Psoas muscle (tissue), 8 donors: ENCODE data around the gene MPV17L2. TPM values are rescaled to one million over a fixed set of nuclear protein-coding genes. Genes with fewer than 3 reads are reported as not detected.

Experiments
- ATAC-seq, 4 donors: fragments of 200-7000 bp; cut with Tn5 transposase; one replicate each; pipeline ENCODE4 v1.9.1; 2020; ENCODE audit warnings: moderate library complexity in 3 of 4, mild to moderate bottlenecking in 2 of 4
- DNase-seq, 2 donors: peaks; one replicate each; pipeline ENCODE4 v3.0.0-alpha.2; 2020
- H3K27ac ChIP-seq: fragments of 200-600 bp; one replicate; pipeline ENCODE4 v1.8.0; 2022
- H3K27me3 ChIP-seq, 3 donors: fragments of 200-600 bp in 1 of 3; one replicate each; pipeline versions ENCODE4 v1.6.1 to v1.8.0; 2013 to 2022; ENCODE audit warnings: low read length in 2 of 3, mild to moderate bottlenecking in 2 of 3, moderate library complexity in 1 of 3; ENCODE audit not compliant: insufficient read depth in 3 of 3
- H3K36me3 ChIP-seq, 2 donors: fragments of 200-600 bp in 1 of 2; one replicate each; pipeline versions ENCODE4 v1.6.1 to v1.8.0; 2013 to 2022; ENCODE audit warnings: low read depth in 1 of 2, mild to moderate bottlenecking in 1 of 2, moderate library complexity in 1 of 2; ENCODE audit not compliant: insufficient read depth in 1 of 2
- H3K4me1 ChIP-seq: fragments of 200-600 bp; one replicate; pipeline ENCODE4 v1.8.0; 2022
- H3K4me3 ChIP-seq: fragments of 200-600 bp; one replicate; pipeline ENCODE4 v1.8.0; 2022; ENCODE audit warnings: mild to moderate bottlenecking
- H3K9me3 ChIP-seq: fragments of 200-600 bp; one replicate; pipeline ENCODE4 v1.8.0; 2022
- CTCF ChIP-seq: fragments of 200-600 bp; IDR thresholded peaks from one replicate; pipeline ENCODE4 v1.8.0; 2022; ENCODE audit warnings: antibody characterized with exemption
- WGBS, 3 donors: extraction: QIAGEN DNeasy Blood & Tissue Kit; methylation state at CpG; one replicate each; pipeline versions ENCODE4 v1.1.6 to v1.1.7; 2013; 5-methylcytosine and 5-hydroxymethylcytosine counted together
- intact Hi-C, 2 donors: fragments of 100-400 bp; cut with DNase I; formaldehyde crosslinking; loops; one replicate each; pipeline versions ENCODE4 v1.11.0 to v1.14.2; 2022
- polyA plus RNA-seq, 3 donors: library from polyadenylated mRNA; stranded (reverse); fragments of 200-250 nt; gene quantifications; one replicate each; pipeline ENCODE4 v1.2.3, GENCODE V29; 2013
- total RNA-seq, 4 donors: library from RNA; stranded (reverse); fragmentation: NEBNext Ultra II Directional in 2 of 4; extraction: Animal tissue kit (Norgen Biotek cat#: 25700) in 2 of 4; gene quantifications; one replicate each; pipeline versions ENCODE4 v1.2.1 to v1.2.4, GENCODE V29; 2021 to 2023
- donor health status: healthy with polysubstance abuse.
- donor health status: DM: no; HTN: no; CAD: no; lungs with moderate emphysema.
- donor health status: Bipolar disorder and iron deficiency.
- donor health status: healthy.
- donor health status: DM: yes; HTN: yes; CAD: no.
- donor health status: DM: no; HTN: no; CAD: no.
- donor health status: DM: no; HTN: no; CAD: no.
- donor health status: DM: yes; HTN: yes; CAD: no.

The MPV17L2 gene
- total and polyA plus RNA-seq, 7 donors: 5.9 to 23.3 (median 12.7) TPM

DNA sequence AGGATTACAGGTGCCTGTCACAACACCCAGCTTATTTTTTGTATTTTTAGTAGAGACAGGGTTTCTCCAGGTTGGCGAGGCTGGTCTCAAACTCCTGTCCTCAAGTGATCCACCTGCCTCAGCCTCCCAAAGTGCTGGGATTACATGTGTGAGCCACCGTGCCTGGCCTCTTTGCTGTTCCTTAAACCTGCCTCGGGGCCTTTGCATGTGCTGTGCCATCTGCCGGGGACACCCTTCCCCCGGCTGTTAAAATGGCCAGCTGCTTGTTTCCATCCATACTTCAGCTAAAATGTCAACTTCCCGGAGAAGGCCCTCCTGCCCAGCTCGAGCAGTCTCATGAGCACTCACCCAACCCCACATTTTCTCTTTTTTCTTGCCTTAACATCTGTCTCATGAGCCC is 52.3 kb downstream of the MPV17L2 start:
- H3K27ac ChIP-seq: no peak overlapping the region
- H3K9me3 ChIP-seq: no peaks in the 10 kb centered on the region
- H3K4me3 ChIP-seq: no peak overlapping the region
- ATAC-seq: no peak
- H3K27me3 ChIP-seq: no peaks in the 10 kb centered on the region
- TF ChIP-seq CTCF: no peak
- DNase-seq: no peak
- 61 to 64% (median 61%) methylated on average over 7 of the region's 7 CpGs for WGBS, 3 donors
- H3K4me1 ChIP-seq: no peaks in the 10 kb centered on the region
- intact Hi-C loops: no loop called here
- no peaks in the 10 kb centered on the region for H3K36me3 ChIP-seq

Other genes starting within 250 kb of the MPV17L2 start
- not detected for gene KCNN1, start 226.1 kb upstream of the MPV17L2 start, total RNA-seq
- gene KCNN1, start 226.1 kb upstream of the MPV17L2 start, polyA plus RNA-seq: under 1 TPM in 2 of 3 donors, not detected in 1; 0.01 to 0.06 TPM
- 100 to 1,000 TPM in 2 of 4 donors, 10 to 100 TPM in 2; 43.4 to 399 (median 98.4) TPM for gene ARRDC2, start 185.0 kb upstream of the MPV17L2 start, total RNA-seq
- 100 to 1,000 TPM; 173 to 294 (median 281) TPM for gene ARRDC2, start 185.0 kb upstream of the MPV17L2 start, polyA plus RNA-seq
- under 1 TPM; 0.15 to 0.53 (median 0.26) TPM for gene IL12RB1, start 106.3 kb upstream of the MPV17L2 start, total RNA-seq
- gene IL12RB1, start 106.3 kb upstream of the MPV17L2 start, polyA plus RNA-seq: under 1 TPM in 2 of 3 donors, not detected in 1; 0.14 to 0.17 TPM
- 1 to 10 TPM; 1.7 to 5.1 (median 3.2) TPM for gene MAST3, start 95.4 kb upstream of the MPV17L2 start, total RNA-seq
- 1 to 10 TPM in 1 of 3 donors, under 1 TPM in 2; 0.34 to 2.5 (median 0.96) TPM for gene MAST3, start 95.4 kb upstream of the MPV17L2 start, polyA plus RNA-seq
- gene PIK3R2, start 40.1 kb upstream of the MPV17L2 start, total RNA-seq: 10 to 100 TPM in 3 of 4 donors, 1 to 10 TPM in 1; 8.6 to 20.8 (median 15.0) TPM
- 1 to 10 TPM; 4.6 to 6.0 (median 4.7) TPM for gene PIK3R2, start 40.1 kb upstream of the MPV17L2 start, polyA plus RNA-seq
- gene IFI30, start 19.4 kb upstream of the MPV17L2 start, total RNA-seq: 10 to 100 TPM in 3 of 4 donors, 1 to 10 TPM in 1; 4.3 to 21.5 (median 12.5) TPM
- 10 to 100 TPM in 1 of 3 donors, 1 to 10 TPM in 2; 1.4 to 11.7 (median 4.7) TPM for gene IFI30, start 19.4 kb upstream of the MPV17L2 start, polyA plus RNA-seq
- gene RAB3A, start 10.8 kb downstream of the MPV17L2 start, total RNA-seq: 1 to 10 TPM in 2 of 4 donors, under 1 TPM in 2; 0.86 to 3.6 (median 1.5) TPM
- 1 to 10 TPM in 1 of 3 donors, under 1 TPM in 2; 0.44 to 1.4 (median 0.81) TPM for gene RAB3A, start 10.8 kb downstream of the MPV17L2 start, polyA plus RNA-seq
- gene PDE4C, start 33.2 kb downstream of the MPV17L2 start, total RNA-seq: 1 to 10 TPM in 1 of 4 donors, under 1 TPM in 3; 0.27 to 2.5 (median 0.86) TPM
- gene PDE4C, start 33.2 kb downstream of the MPV17L2 start, polyA plus RNA-seq: under 1 TPM; 0.43 to 0.86 (median 0.86) TPM
- 1 to 10 TPM in 1 of 4 donors, under 1 TPM in 3; 0.32 to 1.5 (median 0.43) TPM for gene IQCN, start 81.2 kb downstream of the MPV17L2 start, total RNA-seq
- under 1 TPM; 0.12 to 0.57 (median 0.17) TPM for gene IQCN, start 81.2 kb downstream of the MPV17L2 start, polyA plus RNA-seq
- gene JUND, start 88.4 kb downstream of the MPV17L2 start, total RNA-seq: 10 to 100 TPM; 68.0 to 77.1 (median 72.1) TPM
- 10 to 100 TPM; 22.7 to 40.3 (median 38.9) TPM for gene JUND, start 88.4 kb downstream of the MPV17L2 start, polyA plus RNA-seq
- gene LSM4, start 129.9 kb downstream of the MPV17L2 start, total RNA-seq: 100 to 1,000 TPM in 2 of 4 donors, 10 to 100 TPM in 2; 87.9 to 136 (median 112) TPM
- gene LSM4, start 129.9 kb downstream of the MPV17L2 start, polyA plus RNA-seq: 100 to 1,000 TPM; 118 to 215 (median 139) TPM
- 10 to 100 TPM; 18.3 to 47.8 (median 31.7) TPM for gene PGPEP1, start 147.4 kb downstream of the MPV17L2 start, total RNA-seq
- 10 to 100 TPM in 1 of 3 donors, 1 to 10 TPM in 2; 8.0 to 13.8 (median 9.1) TPM for gene PGPEP1, start 147.4 kb downstream of the MPV17L2 start, polyA plus RNA-seq
- gene GDF15, start 192.9 kb downstream of the MPV17L2 start, total RNA-seq: 1 to 10 TPM in 2 of 4 donors, under 1 TPM in 2; 0.50 to 8.5 (median 2.2) TPM
- gene GDF15, start 192.9 kb downstream of the MPV17L2 start, polyA plus RNA-seq: 10 to 100 TPM in 1 of 3 donors, under 1 TPM in 2; 0.27 to 37.1 (median 0.35) TPM
- gene LRRC25, start 204.4 kb downstream of the MPV17L2 start, total RNA-seq: 1 to 10 TPM; 2.0 to 4.1 (median 2.4) TPM
- gene LRRC25, start 204.4 kb downstream of the MPV17L2 start, polyA plus RNA-seq: 1 to 10 TPM in 2 of 3 donors, under 1 TPM in 1; 0.65 to 5.2 (median 1.3) TPM
- 10 to 100 TPM; 29.1 to 46.1 (median 29.6) TPM for gene SSBP4, start 226.2 kb downstream of the MPV17L2 start, total RNA-seq
- 10 to 100 TPM; 25.8 to 37.8 (median 28.6) TPM for gene SSBP4, start 226.2 kb downstream of the MPV17L2 start, polyA plus RNA-seq
- gene ISYNA1, start 244.9 kb downstream of the MPV17L2 start, total RNA-seq: 10 to 100 TPM in 3 of 4 donors, 1 to 10 TPM in 1; 9.8 to 17.0 (median 10.9) TPM
- gene ISYNA1, start 244.9 kb downstream of the MPV17L2 start, polyA plus RNA-seq: 1 to 10 TPM; 6.3 to 8.6 (median 8.0) TPM